ENCODE data around the gene ADRA1B.

DNA sequence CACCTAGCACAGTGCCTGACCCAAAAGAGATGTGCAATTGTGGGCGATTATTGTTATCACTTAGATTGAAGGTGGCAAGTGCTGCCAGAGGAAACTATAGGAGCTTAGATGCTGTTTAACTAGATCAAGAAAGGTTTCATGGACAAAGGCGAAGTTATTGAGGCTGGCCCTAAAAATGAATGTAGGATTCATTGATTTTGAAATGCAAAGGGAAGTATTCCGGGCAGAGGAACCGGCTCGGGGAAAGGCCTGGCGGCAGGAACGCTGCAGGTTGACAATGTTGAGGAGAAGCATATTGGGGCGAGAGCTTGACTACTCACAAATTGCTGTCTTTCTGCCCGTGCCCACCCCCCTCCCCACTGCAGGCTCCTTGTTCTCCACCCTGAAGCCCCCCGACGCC lies 55.2 kb downstream of the ADRA1B start:
- TF ChIP-seq, protein P1, sequence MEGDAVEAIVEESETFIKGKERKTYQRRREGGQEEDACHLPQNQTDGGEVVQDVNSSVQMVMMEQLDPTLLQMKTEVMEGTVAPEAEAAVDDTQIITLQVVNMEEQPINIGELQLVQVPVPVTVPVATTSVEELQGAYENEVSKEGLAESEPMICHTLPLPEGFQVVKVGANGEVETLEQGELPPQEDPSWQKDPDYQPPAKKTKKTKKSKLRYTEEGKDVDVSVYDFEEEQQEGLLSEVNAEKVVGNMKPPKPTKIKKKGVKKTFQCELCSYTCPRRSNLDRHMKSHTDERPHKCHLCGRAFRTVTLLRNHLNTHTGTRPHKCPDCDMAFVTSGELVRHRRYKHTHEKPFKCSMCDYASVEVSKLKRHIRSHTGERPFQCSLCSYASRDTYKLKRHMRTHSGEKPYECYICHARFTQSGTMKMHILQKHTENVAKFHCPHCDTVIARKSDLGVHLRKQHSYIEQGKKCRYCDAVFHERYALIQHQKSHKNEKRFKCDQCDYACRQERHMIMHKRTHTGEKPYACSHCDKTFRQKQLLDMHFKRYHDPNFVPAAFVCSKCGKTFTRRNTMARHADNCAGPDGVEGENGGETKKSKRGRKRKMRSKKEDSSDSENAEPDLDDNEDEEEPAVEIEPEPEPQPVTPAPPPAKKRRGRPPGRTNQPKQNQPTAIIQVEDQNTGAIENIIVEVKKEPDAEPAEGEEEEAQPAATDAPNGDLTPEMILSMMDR (IDR thresholded peaks at IDR 0.05) = no peak
- no peak for TF ChIP-seq POLR2A (IDR thresholded peaks at IDR 0.05)
